H1 (cell line): ENCODE data around the gene GRIN3A. TPM values are rescaled to one million over a fixed set of nuclear protein-coding genes. Genes with fewer than 3 reads are reported as not detected.

Source experiments
- CTCF ChIA-PET: fragments of 300-600 bp; sonication (Branson Sonifier 250); formaldehyde crosslinking; loops from one replicate; lab custom pipeline; 2021; ENCODE audit not compliant: partially characterized antibody; lab: Charles Lee
- POLR2A ChIA-PET: fragments of 300-600 bp; sonication (Branson Sonifier 250); formaldehyde crosslinking; loops from one replicate; lab custom pipeline; 2021; ENCODE audit warnings: inconsistent platforms; ENCODE audit not compliant: partially characterized antibody; lab: Charles Lee
- DNase-seq, 2 experiments: peaks; one replicate each; pipeline versions ENCODE4 v3.0.0 to v3.0.0-alpha.2; 2010 to 2022; ENCODE audit warnings: low spot score in 2 of 2, low read depth in 1 of 2, mixed read lengths in 1 of 2
- FAIRE-seq: peaks from 2 replicates; lab custom pipeline; 2011; peaks lifted over from hg19 to GRCh38; lab: Jason Lieb, UNC
- H2AFZ ChIP-seq: 2 replicates; pipeline ENCODE4 v1.8.1; 2012; ENCODE audit warnings: low read length, inconsistent platforms
- H2AK5ac ChIP-seq: 2 replicates; pipeline ENCODE4 v1.6.1; 2013; ENCODE audit warnings: low read depth, low read length
- H2BK120ac ChIP-seq: replicated peaks from 2 replicates; pipeline ENCODE3; 2013; ENCODE audit warnings: low read depth, low read length, inconsistent platforms
- H2BK12ac ChIP-seq: 2 replicates; pipeline ENCODE4 v1.6.1; 2013; ENCODE audit warnings: low read depth, low read length
- H2BK15ac ChIP-seq: 2 replicates; pipeline ENCODE4 v1.6.1; 2013; ENCODE audit warnings: low read length
- H2BK20ac ChIP-seq: 2 replicates; pipeline ENCODE4 v1.6.1; 2013; ENCODE audit warnings: low read length
- H2BK5ac ChIP-seq: 2 replicates; pipeline ENCODE4 v1.6.1; 2013; ENCODE audit warnings: low read depth, low read length
- H3K14ac ChIP-seq: 2 replicates; pipeline ENCODE4 v1.6.1; 2013; ENCODE audit warnings: inconsistent platforms; ENCODE audit not compliant: insufficient read length
- H3K18ac ChIP-seq: 2 replicates; pipeline ENCODE4 v1.6.1; 2013; ENCODE audit warnings: low read length; ENCODE audit errors: extremely low read depth
- H3K23ac ChIP-seq: 2 replicates; pipeline ENCODE4 v1.6.1; 2013; ENCODE audit warnings: inconsistent platforms; ENCODE audit not compliant: insufficient read length
- H3K23me2 ChIP-seq: 2 replicates; pipeline ENCODE4 v1.6.1; 2013; ENCODE audit warnings: low read depth, low read length
- H3K27ac ChIP-seq: 2 replicates; pipeline ENCODE4 v1.6.1; 2011; ENCODE audit warnings: low read depth, low read length, inconsistent platforms
- H3K27me3 ChIP-seq, 4 experiments: replicated peaks in 1 of 4; 1 replicate in 1 of 4; 2 replicates in 3 of 4; pipeline versions ENCODE4 v1.6.1 to v1.8.1; 2011 to 2013; ENCODE audit warnings: low read length in 3 of 4, mild to moderate bottlenecking in 3 of 4, inconsistent platforms in 2 of 4, mixed read lengths in 2 of 4, moderate library complexity in 1 of 4; ENCODE audit not compliant: control insufficient read depth in 3 of 4, insufficient read depth in 3 of 4; ENCODE audit errors: extremely low read depth in 1 of 4
- H3K36me3 ChIP-seq, 4 experiments: 2 replicates each; pipeline versions ENCODE4 v1.6.1 to v1.8.1; 2011 to 2013; ENCODE audit warnings: mild to moderate bottlenecking in 4 of 4, low read length in 3 of 4, moderate library complexity in 2 of 4, control low read depth in 1 of 4, inconsistent platforms in 1 of 4; ENCODE audit not compliant: insufficient read depth in 4 of 4, control insufficient read depth in 2 of 4
- H3K4ac ChIP-seq: replicated peaks from 2 replicates; pipeline ENCODE3; 2013; ENCODE audit warnings: low read length, low read depth, mixed read lengths, inconsistent platforms; ENCODE audit not compliant: insufficient read length
- H3K4me1 ChIP-seq, 4 experiments: replicated peaks in 1 of 4; 1 replicate in 1 of 4; 2 replicates in 3 of 4; pipeline versions ENCODE4 v1.6.1 to v1.8.1; 2011 to 2013; ENCODE audit warnings: low read length in 3 of 4, inconsistent platforms in 2 of 4, mixed read lengths in 1 of 4; ENCODE audit not compliant: insufficient read depth in 4 of 4, control insufficient read depth in 3 of 4
- H3K4me2 ChIP-seq, 2 experiments: 2 replicates each; pipeline versions ENCODE4 v1.6.1 to v1.8.1; 2011 to 2013; ENCODE audit warnings: low read depth in 2 of 2, low read length in 2 of 2, control low read depth in 1 of 2, inconsistent platforms in 1 of 2, mild to moderate bottlenecking in 1 of 2; ENCODE audit not compliant: insufficient read depth in 1 of 2
- H3K4me3 ChIP-seq, 4 experiments: fragments of 200-600, 300-600 bp in 1 of 4; sonication (generic), shearing (Covaris generic), sonication (Bioruptor Twin) in 1 of 4; 2 replicates each; pipeline versions ENCODE4 v1.5.1 to v1.8.1; 2011 to 2016; ENCODE audit warnings: low read length in 4 of 4, low read depth in 3 of 4, control low read depth in 2 of 4, inconsistent platforms in 2 of 4, mild to moderate bottlenecking in 2 of 4, mixed read lengths in 1 of 4, moderate library complexity in 1 of 4; ENCODE audit not compliant: insufficient read depth in 2 of 4; ENCODE audit errors: extremely low read depth in 1 of 4
- H3K56ac ChIP-seq: replicated peaks from 2 replicates; pipeline ENCODE3; 2013; ENCODE audit warnings: low read depth, mild to moderate bottlenecking, mixed read lengths, low read length, inconsistent platforms; ENCODE audit not compliant: insufficient read length
- H3K79me1 ChIP-seq: 2 replicates; pipeline ENCODE4 v1.6.1; 2013; ENCODE audit warnings: low read depth, low read length, control low read depth
- H3K79me2 ChIP-seq, 2 experiments: 2 replicates each; pipeline versions ENCODE4 v1.6.1 to v1.8.1; 2012 to 2013; ENCODE audit warnings: low read length in 2 of 2, mild to moderate bottlenecking in 2 of 2, inconsistent platforms in 1 of 2; ENCODE audit not compliant: insufficient read depth in 2 of 2, control insufficient read depth in 1 of 2
- H3K9ac ChIP-seq, 4 experiments: replicated peaks in 1 of 4; 1 replicate in 1 of 4; 2 replicates in 3 of 4; pipeline versions ENCODE4 v1.6.1 to v1.8.1; 2011 to 2013; ENCODE audit warnings: low read depth in 3 of 4, low read length in 3 of 4, control low read depth in 2 of 4, mild to moderate bottlenecking in 2 of 4, moderate library complexity in 2 of 4, inconsistent platforms in 1 of 4; ENCODE audit errors: extremely low read depth in 1 of 4
- H3K9me3 ChIP-seq, 2 experiments: 2 replicates each; pipeline versions ENCODE4 v1.6.1 to v1.8.1; 2012 to 2013; ENCODE audit warnings: mild to moderate bottlenecking in 2 of 2, moderate library complexity in 2 of 2, control low read depth in 1 of 2, inconsistent platforms in 1 of 2, low read depth in 1 of 2, low read length in 1 of 2, mixed read lengths in 1 of 2; ENCODE audit not compliant: insufficient read depth in 2 of 2
- H4K20me1 ChIP-seq, 2 experiments: replicated peaks in 1 of 2; 2 replicates each; pipeline versions ENCODE3 to v1.8.1; 2011 to 2013; ENCODE audit warnings: inconsistent platforms in 2 of 2, low read length in 2 of 2, mild to moderate bottlenecking in 1 of 2; ENCODE audit not compliant: insufficient read depth in 2 of 2, control insufficient read depth in 1 of 2
- H4K5ac ChIP-seq: 2 replicates; pipeline ENCODE4 v1.6.1; 2013; ENCODE audit warnings: low read length, low read depth, mixed read lengths, inconsistent platforms; ENCODE audit not compliant: insufficient read length
- H4K8ac ChIP-seq: 2 replicates; pipeline ENCODE4 v1.8.0; 2013; ENCODE audit warnings: mild to moderate bottlenecking, moderate library complexity, low read length, inconsistent platforms; ENCODE audit not compliant: insufficient read depth; ENCODE audit errors: extremely low read depth
- H4K91ac ChIP-seq: replicated peaks from 2 replicates; pipeline ENCODE3; 2013; ENCODE audit warnings: low read length, mixed read lengths, inconsistent platforms; ENCODE audit not compliant: insufficient read length
- BRCA1 ChIP-seq: IDR thresholded peaks from 2 replicates; pipeline ENCODE4 v1.6.1; 2012; ENCODE audit warnings: low read depth, low read length, improper control_type of control experiment
- CEBPB ChIP-seq: IDR thresholded peaks from 2 replicates; pipeline ENCODE4 v1.6.1; 2012; ENCODE audit warnings: low read depth, low read length
- CHD2 ChIP-seq: IDR thresholded peaks from 2 replicates; pipeline ENCODE4 v1.6.1; 2012; ENCODE audit warnings: low read length, improper control_type of control experiment
- EGR1 ChIP-seq: IDR thresholded peaks from 2 replicates; pipeline ENCODE4 v1.6.1; 2011; ENCODE audit warnings: low read depth, low read length, borderline replicate concordance
- EZH2 ChIP-seq: fragments of 200-600 bp; sonication (generic); IDR thresholded peaks from 2 replicates; pipeline ENCODE4 v1.7.1; 2012; ENCODE audit warnings: low read depth, mild to moderate bottlenecking, moderate library complexity, low read length, inconsistent platforms; ENCODE audit not compliant: severe bottlenecking
- FOSL1 ChIP-seq: IDR thresholded peaks from 2 replicates; pipeline ENCODE4 v1.6.1; 2011; ENCODE audit warnings: mild to moderate bottlenecking, low read depth, low read length, moderate library complexity; ENCODE audit not compliant: insufficient read depth
- JUND ChIP-seq: IDR thresholded peaks from 2 replicates; pipeline ENCODE4 v1.6.1; 2011; ENCODE audit warnings: mild to moderate bottlenecking, improper control_type of control experiment, low read length
- RAD21 ChIP-seq, 2 experiments: IDR thresholded peaks in 1 of 2; conservative IDR thresholded peaks in 1 of 2; 2 replicates each; pipeline ENCODE4 v1.6.1; 2011; ENCODE audit warnings: low read depth in 2 of 2, low read length in 2 of 2, improper control_type of control experiment in 1 of 2, inconsistent platforms in 1 of 2, mild to moderate bottlenecking in 1 of 2, moderate library complexity in 1 of 2
- RFX5 ChIP-seq: IDR thresholded peaks from 2 replicates; pipeline ENCODE4 v1.6.1; 2011; ENCODE audit warnings: low read depth, low read length, improper control_type of control experiment, borderline replicate concordance
- RXRA ChIP-seq: IDR thresholded peaks from 2 replicates; pipeline ENCODE4 v1.6.1; 2011; ENCODE audit warnings: low read depth, mild to moderate bottlenecking, low read length, moderate library complexity; ENCODE audit not compliant: insufficient read depth
- TAF1 ChIP-seq: IDR thresholded peaks from 2 replicates; pipeline ENCODE4 v1.6.1; 2011; ENCODE audit warnings: mild to moderate bottlenecking, low read depth, low read length
- TBP ChIP-seq: IDR thresholded peaks from 2 replicates; pipeline ENCODE4 v1.6.1; 2011; ENCODE audit warnings: low read depth, low read length, improper control_type of control experiment
- YY1 ChIP-seq: IDR thresholded peaks from 2 replicates; pipeline ENCODE4 v1.6.1; 2011; ENCODE audit warnings: low read depth, mild to moderate bottlenecking, low read length
- ZNF274 ChIP-seq: IDR thresholded peaks from 2 replicates; pipeline ENCODE4 v1.7.0; 2012; ENCODE audit warnings: low read length, borderline replicate concordance; ENCODE audit errors: extremely low read depth
- polyA plus RNA-seq, 7 experiments: library from polyadenylated mRNA; depleted of rRNA in 3 of 7; stranded (reverse) in 5 of 7; unstranded in 2 of 7; fragments of >200 nt in 5 of 7; fragments of 200-250 nt in 2 of 7; gene quantifications; 1 replicate in 5 of 7; 2 replicates in 1 of 7; 4 replicates in 1 of 7; pipeline versions ENCODE4 v1.2.1 to v1.2.3, GENCODE V29; 2011 to 2013; ENCODE audit warnings: missing spikeins in 2 of 7, mixed read lengths in 2 of 7
- total RNA-seq: library from RNA; stranded (reverse); fragmentation: NEBNext Ultra II Directional; extraction: Animal tissue kit (Norgen Biotek cat#: 25700); gene quantifications from 2 replicates; pipeline ENCODE4 v1.2.1, GENCODE V29; 2021
- TF ChIP-seq, protein P1 (sequence below): IDR thresholded peaks from 2 replicates; pipeline ENCODE4 v1.6.1; 2012; ENCODE audit warnings: low read length, inconsistent platforms

The GRIN3A gene
- total and polyA plus RNA-seq, 2 of the 8 experiments (the other 6 are each of a cell fraction or from before 2014, with no cell fraction given): 0.04 TPM; not detected in 1

DNA sequence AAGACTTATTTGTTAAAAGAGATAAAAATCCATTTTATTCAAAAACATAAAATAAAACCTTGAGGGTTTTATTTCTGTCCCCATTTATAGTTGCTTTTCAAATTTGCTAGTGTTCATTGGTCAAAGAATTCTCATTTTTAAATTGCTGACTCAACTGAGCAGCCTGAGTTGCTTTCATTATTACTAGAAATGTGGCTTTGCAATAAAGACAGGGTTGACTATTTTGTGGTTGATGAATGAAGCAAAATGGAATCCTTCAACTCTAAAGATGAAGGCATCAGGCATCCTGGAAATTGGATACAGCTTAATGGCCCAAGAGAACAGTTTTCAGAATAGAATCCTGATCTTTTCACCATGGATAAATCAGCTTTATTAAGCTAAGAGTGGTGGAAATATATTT, 119.7 kb downstream of the GRIN3A start:
- Histone ChIP-seq H3K4me2 (no peak overlapping the region), H2AK5ac (no peak overlapping the region), H3K9me3 (no peaks in the 10 kb centered on the region), H4K8ac (no peak overlapping the region), H3K9ac (no peak overlapping the region), H3K14ac (no peak overlapping the region), H2BK15ac (no peak overlapping the region), H2BK12ac (no peak overlapping the region), H2AFZ (no peak overlapping the region), H4K5ac (no peak overlapping the region), H4K91ac (no peak overlapping the region), H3K27ac (no peak overlapping the region), H3K4ac (no peak overlapping the region), H3K4me3 (no peak overlapping the region), H3K4me1 (no peaks in the 10 kb centered on the region), H3K79me2 (no peaks in the 10 kb centered on the region), H3K18ac (no peak overlapping the region), H3K27me3 (no peaks in the 10 kb centered on the region), H2BK5ac (no peak overlapping the region), H3K23ac (no peak overlapping the region), H4K20me1 (no peaks in the 10 kb centered on the region), H3K79me1 (no peaks in the 10 kb centered on the region), H3K36me3 (no peaks in the 10 kb centered on the region), H3K56ac (no peak overlapping the region), H3K23me2 (no peaks in the 10 kb centered on the region), H2BK20ac (no peak overlapping the region), H2BK120ac (no peak overlapping the region)
- ChIA-PET POLR2A (no interaction called here), CTCF (no interaction called here)
- no peak for FAIRE-seq
- no peak for DNase-seq
- TF ChIP-seq BRCA1 (no peak), FOSL1 (no peak), CEBPB (no peak), RXRA (no peak), YY1 (no peak), ZNF274 (no peak), JUND (no peak), RFX5 (no peak), CHD2 (no peak), TBP (no peak), EGR1 (no peak), TAF1 (no peak), EZH2 (no peak), RAD21 (IDR thresholded peaks at IDR 0.05 in 1 of 2, conservative IDR thresholded peaks at IDR 0.05 in 1 of 2; ENCODE audit: low read depth in 2 of 2, low read length in 2 of 2) (no peak)
- TF ChIP-seq, protein P1, sequence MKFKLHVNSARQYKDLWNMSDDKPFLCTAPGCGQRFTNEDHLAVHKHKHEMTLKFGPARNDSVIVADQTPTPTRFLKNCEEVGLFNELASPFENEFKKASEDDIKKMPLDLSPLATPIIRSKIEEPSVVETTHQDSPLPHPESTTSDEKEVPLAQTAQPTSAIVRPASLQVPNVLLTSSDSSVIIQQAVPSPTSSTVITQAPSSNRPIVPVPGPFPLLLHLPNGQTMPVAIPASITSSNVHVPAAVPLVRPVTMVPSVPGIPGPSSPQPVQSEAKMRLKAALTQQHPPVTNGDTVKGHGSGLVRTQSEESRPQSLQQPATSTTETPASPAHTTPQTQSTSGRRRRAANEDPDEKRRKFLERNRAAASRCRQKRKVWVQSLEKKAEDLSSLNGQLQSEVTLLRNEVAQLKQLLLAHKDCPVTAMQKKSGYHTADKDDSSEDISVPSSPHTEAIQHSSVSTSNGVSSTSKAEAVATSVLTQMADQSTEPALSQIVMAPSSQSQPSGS: no peak
